ENCODE measurements around the gene ATP8B1.
"Not testable (repeated sequence)": the region's sequence is repeated elsewhere in the genome, so short reads cannot be mapped to it uniquely, and the experiment has no call there.

ATP8B1 gene

DNA sequence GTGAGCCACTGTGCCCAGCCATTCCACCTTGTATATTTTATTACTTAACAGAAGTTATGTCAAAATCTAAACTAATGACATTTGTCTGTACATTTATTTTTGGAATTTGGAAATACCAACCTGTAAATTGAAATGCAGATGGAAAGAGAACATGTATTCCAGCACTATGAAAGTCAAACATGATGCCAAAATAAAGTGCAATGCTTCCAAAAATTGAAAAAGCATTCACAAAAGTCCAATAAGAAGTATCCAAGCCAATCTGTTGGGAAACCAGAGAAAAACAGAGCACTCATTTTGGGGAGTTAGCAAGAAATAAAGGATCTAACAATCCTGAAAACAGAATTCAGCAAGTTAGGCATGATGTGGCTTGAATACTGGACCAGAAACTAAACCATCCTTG, 151.2 kb downstream of the ATP8B1 start:
- DNase-seq, result no peak

DNA sequence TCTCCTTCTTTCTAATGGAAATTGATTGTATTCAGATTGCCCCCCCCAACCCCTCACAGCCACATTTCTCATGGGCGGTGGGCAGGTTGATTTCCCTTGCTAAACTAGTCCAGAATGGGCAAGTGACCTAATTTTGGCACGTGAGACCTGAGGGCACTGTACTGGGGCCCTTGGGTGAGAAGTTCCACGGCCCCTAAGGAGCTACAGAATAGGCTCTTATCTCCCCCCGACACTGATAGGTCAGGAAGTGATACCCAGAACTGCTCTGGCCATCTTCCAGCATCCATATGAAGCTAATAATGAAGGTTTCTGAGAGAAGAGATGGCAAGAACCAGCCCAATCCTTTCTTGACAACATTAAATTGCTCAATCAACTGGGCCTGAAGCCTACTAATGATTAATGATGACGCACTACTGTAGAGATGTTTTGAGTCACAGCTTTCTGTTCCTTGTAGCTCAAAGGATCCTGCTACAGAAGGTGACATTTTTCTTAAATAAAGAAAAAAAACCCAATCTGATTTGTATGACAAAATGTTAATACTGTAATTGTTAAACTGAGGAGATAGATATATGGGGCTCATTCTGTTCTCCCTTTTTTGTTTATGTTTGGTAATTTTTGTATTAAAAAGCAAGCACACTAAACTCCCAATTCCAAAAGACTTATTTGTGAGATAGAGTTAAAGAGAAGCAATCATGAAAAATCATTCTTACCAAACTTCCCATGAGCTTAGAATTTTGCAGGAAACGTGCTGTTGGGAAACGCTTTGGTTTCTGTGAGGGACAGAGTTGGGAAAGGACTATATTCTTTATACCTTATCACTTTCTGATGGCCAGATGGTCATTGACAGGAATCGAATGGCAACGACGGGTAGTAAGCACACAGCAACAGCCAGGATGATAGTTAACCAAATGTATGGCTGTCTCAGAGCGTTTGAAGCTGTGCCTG, 153.3 kb downstream of the ATP8B1 start:
- DNase-seq, result no peak

DNA sequence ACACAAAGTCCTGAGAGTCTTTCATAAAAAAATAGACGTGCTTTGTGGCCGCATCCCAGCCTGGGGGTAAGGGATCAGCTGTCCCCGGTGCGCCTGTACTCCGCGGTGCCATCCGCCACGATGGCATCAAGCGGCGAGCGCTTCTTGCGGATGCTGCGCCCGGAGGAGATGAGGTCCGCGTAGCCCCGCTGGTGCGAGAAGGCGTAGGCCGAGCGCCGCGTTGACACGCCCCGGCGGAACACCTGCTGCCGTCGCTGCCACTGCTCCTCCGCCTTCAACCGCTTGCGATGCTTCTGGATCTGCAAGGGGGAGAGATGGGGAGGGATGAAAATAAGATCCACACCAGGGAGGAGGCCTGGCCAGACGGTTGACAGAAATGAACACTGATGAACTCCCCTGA, 154.7 kb downstream of the ATP8B1 start:
- no peak for DNase-seq

DNA sequence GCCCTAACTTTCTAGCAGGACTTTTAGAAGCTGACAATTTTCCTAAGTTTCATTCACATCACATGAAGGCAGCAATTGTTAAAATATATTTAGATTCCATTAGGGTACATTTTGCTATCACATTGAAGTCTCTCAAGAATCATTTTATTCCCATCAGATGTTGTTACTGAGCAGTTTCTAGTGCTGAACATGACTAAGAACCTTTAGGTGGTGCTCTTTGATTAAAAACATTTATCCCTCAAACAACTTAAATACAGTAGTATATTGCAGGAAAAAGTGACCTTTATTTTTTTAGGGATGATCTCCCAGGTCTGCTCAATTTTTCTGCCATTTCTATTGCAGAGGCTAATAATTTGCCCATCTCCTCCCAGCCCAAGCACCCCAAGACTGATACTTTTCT, 158.6 kb downstream of the ATP8B1 start:
- DNase-seq, result no peak

DNA sequence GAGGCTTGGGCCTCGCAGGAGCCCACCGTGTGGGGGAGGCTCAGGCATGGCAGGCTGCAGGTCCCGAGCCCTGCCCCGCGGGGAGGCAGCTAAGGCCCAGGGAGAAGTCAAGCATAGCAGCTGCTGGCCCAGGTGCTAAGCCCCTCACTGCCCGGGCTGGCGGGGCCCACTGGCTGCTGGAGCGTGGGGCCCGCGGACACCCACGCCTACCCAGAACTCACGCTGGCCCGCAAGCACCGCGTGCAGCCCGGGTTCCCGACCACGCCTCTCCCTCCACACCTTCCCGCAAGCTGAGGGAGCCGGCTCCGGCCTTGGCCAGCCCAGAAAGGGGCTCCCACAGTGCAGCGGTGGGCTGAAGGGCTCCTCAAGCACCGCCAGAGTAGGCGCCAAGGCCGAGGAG, 159.4 kb downstream of the ATP8B1 start:
- not testable (repeated sequence) for DNase-seq

DNA sequence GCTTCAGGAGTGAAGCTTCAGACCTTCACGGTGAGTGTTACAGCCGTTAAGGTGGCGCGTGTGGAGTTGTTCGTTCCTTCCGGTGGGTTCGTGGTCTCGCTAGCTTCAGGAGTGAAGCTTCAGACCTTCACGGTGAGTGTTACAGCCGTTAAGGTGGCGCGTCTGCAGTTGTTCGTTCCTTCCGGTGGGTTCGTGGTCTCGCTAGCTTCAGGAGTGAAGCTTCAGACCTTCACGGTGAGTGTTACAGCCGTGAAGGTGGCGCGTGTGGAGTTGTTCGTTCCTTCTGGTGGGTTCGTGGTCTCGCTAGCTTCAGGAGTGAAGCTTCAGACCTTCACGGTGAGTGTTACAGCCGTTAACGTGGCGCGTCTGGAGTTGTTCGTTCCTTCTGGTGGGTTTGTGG, 160.7 kb downstream of the ATP8B1 start:
- not testable (repeated sequence) for DNase-seq

DNA sequence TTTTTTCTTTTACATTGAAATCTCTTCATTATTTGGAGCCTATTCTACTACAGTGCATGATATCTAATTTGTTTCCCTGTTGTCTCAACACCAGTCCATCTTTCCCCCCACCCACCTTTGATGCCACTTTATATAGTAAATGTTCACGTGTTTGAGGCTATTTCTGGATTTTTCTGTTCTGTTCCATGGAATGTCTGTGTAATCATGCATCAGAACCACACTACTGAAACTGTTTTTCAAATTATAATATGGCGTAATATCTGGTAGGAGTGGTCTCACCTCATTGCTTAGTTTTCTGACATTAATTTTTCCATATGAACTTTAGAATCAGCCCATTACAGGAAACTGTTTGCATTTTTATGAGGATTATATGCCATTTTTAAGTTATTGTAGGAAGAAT, 162.4 kb downstream of the ATP8B1 start:
- no peak for DNase-seq

DNA sequence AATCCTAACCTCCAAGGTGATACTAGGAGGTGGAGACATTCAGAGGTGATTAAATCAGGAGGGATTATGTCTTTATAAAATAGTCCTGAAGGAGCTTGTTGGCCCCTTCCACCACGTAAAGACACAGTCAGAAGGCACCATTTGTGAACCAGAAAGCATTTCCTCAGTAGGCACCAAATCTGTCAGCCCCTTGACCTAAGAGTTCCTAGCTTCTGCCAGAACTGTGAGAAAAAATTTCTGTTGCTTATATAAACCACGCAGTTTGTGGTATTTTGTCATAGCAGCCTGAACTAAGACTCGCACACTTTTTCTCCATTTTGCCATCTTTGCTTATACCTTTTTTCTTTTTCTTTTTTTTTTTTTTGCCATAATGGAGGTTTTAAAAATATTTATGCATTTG, 162.9 kb downstream of the ATP8B1 start:
- DNase-seq, result no peak

DNA sequence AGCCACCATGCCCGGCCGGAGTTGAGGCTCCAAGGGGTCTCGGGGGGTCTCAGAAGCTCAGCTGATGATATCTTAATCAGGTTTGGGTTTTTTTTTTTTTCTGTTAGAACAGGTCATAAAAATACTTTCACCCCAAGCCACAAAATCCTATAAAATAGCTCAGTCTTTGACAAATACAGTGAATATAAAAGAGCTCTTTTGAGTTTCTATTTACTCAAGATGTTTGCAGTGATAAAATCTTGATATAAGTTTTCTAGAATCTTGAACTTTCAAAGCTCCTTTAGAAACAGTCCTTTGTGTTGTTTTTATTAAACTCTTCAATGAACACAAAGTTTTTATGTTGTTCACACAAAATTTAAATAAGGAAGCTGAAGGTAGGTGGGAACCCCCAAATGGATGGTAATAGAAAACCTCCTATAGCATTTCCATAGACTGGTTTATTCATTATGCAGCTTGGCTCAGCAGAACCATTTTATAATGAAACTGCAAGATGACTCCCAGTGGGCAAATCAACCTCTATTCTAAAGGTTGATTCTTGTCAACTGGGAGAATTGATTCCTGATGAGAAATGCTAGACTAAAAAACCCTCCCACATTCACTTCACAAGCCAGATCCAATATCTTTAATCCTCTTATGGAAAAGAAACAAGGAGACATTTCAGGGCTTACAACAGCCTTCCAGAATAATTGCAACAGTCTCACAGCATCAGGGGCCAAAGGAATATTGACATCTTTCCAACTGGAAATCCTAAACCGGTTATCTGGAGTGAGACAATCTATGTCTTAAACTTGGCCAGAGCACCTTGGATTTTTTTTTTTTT, 167.9 kb downstream of the ATP8B1 start:
- DNase-seq, result no peak

DNA sequence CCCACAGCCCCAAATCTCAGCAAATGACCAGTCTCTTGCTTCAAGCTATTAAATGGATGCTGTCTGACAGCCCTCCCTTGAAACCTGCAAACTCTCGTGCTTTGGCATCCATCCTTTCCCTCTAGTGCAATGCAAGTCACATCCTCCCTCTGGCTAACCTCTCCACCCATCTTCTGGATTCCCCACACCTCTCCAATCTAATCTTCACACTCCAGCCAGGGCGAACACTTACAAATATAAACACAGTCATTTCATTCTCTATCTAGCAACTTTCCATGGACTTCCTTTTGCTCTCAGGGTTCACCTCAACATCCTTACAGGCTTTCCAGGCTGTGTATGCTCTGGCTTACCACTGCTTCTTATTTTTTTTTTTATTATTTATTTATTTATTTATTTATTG, 171.4 kb downstream of the ATP8B1 start:
- no peak for DNase-seq

DNA sequence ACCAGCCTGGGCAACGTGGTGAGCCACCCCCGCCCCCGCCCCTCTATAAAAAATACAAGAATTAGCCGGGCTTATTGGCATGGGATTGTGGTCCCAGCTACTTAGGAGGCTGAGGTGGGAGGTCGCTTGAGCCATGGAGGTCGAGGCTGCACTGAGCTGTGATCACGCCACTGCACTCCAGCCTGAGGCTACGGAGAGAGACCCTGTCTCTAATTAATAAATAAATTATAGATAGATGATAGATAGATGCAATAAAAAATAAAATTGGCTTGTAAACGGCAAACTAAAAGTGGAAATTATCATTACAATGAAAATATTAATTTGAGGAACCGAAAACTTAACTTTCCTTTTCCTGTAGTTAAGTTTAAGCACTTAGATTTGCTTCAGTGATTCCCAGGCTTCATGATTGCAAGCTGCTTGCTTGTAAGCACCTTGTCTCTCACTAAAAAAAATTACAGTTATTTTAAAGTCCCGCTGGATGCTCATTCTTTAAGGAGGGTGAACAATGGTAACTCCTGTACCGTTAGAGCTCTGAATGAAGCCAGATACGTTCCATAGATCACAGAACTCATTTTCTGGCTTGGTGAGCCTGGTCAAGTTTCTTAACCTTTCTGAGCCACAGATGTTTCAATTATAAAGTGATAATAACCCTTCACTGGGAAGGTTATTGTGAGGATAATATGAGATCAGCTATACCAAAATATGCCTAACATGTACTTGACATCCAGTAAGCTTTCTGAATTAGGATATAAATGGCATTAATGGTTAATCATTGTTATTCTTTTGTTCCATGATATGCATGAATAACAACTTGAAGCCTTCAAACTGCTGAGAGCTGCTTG, 172.1 kb downstream of the ATP8B1 start:
- DNase-seq, result no peak

DNA sequence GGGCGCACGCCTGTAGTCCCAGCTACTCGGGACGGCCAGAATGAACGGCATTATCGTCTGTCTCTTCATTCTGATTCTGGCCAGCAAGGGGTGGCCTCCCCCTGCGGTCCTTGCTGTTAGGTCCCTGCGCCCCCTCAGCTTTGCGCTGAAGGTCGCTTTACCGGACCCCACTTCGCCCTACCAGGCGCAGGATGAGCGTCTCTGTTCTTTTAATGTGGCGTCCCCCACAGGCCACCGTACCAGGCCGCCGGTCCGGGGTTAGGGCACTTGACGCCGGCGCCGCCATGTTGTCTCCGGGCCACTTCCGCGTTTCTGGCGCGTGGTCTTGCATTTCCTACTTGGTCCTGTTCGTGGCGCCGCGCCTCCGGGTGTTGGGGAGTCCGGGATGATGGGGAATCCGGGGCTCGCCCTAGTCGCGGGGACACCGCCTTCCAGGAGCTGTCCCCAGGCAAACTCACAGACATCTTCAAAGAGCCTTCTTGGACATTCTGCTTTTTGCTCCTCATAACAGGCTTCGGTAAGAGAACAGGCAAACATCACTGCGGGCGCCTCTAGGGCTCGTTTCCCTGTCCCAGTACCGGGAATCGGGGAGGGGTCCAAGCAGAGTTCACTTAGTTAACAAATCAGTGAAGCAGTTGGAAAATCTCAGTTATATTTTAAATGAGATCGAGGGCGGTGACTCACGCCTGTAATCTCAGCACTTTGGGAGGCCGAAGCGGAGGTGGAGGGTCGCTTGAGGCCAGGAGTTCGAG, 172.9 kb downstream of the ATP8B1 start:
- DNase-seq, result peak; percentile 91

DNA sequence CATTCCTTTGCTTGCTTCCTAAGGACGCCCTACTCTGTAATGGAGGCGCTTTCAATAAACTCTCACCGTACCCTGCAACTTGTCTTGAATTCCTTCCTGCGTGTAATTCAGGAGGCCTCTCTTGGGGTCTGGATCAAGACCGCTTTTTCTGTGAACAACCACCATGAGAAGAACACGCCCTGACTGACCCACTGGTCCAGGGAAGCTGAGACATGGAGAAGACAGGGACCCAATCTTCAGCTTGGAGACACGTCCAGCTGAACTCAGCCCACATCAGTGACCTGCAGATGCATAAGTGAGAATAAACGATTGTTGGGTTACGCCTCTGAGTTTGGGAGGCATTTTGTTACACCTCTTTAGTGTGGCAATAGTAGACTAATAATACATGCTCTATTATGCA, 173.7 kb downstream of the ATP8B1 start:
- DNase-seq, result no peak

DNA sequence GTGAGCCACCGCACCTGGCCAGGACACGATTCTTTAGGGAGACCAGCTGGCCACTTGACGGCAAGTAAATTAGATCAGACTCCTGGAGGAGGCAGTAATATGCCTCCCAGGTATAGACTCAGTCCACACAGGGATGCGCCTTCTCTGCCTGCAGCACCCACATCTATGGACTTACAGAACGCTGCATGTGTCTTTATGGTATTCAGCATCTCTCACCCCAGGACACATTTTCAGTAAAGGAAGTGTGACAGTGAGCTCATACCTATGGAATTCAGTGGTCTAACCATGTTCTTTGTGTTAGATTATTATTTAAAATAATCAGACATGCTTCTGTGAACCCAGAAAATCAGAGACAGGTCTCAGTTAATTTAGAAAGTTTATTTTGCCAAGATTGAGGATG, 175.6 kb downstream of the ATP8B1 start:
- DNase-seq, result no peak

DNA sequence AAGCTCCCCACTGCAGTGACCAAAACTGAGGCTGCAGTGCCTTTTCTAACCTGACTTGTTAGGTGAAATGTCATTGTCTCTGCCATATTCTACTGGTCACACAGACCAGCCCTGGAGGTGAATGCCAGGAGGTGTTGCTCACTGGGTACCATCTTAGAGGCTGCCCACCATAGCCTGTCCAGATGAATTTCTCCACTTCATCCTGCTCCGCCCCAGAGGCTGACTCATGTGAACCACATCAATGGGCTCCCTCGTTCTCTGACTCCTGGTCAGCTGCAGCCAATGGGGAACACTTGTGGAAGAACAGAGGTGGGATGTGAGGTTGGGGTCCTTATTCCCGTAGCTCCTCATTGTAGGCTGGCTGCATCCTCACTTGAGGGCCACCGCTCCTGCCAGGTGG, 178.1 kb downstream of the ATP8B1 start:
- no peak for DNase-seq

DNA sequence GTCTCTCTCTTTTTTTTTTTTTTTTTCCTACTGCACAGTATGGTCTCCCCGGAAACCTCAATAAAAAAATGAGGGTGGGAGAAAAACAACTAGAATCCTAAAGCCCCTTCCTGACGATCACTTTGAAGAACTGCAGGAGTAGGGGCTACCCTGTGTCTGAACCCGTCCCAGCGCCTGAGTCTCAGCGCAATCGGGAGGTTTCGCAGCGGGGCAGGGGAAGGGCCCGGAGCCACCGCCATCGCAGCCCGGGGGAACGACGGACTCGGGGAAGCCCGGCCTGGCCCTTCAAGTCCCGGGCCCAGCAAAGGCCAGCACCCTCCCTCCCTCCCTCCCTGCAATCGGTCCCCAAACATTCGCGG, 181.9 kb downstream of the ATP8B1 start:
- peak; percentile 25 for DNase-seq

DNA sequence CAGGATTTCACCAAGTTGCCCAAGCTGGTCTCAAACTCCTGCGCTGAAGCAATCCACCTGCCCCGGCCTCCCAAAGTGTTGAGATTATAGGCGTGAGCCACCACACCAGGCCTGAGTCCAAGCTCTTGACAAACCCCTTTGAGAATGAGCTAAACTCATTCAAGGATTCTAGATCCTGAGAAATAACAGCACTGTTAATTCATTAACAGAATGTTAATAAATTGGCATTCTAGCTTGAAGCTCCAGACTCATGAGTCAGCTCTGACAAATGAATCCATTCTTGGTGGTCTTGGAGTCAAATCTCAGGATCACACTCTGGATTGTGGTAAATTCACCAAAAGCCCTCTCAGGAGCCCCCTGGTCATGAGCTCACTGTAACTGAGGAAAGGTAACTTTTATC, 183.2 kb downstream of the ATP8B1 start:
- DNase-seq, result no peak

DNA sequence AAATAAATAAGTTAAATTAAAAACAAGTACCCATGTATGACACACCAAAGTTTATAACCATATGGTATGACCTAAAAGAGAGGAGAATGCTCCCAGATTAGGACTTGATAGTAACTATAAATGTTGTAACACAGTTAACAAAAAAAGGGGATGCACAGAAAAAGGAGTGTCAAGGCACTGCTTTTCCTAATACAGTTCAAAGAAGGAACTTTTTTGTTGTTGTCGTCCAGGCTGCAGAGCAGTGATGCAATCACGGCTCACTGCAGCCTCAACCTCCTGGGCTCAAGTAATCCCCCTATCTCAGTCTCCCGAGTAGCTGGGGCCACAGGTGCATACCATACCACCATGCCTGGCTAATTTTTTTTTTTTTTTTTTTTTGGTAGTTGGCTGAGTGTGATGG, 184.2 kb downstream of the ATP8B1 start:
- DNase-seq, result no peak

DNA sequence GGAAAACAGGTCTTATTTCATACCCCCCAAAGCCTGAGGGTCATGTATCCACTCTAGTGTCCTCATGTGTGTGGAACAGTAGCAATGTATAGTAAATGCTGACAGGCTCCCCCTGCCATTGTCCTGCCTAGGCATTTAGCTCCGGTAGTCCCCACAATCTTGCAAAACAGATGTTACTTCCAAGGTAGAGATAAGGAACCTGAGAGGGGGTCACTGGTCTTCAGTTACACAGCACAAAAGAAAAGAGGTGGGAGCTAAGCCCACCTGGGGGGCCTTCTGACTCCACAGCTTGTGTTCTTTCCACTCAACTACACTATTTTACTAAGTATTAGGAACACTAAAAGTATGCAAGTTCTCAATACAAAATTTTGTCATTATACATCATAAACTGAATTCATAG, 199.2 kb downstream of the ATP8B1 start:
- no peak for DNase-seq

All from activated gamma-delta T cell (primary cell).